Testis (tissue), 2 donors: ENCODE results near the gene SEMA3F.

Source experiments
- POLR2A ChIP-seq: fragments of 450-650 bp; IDR thresholded peaks from one replicate; pipeline ENCODE4 v1.6.1; 2017; ENCODE audit warnings: antibody characterized with exemption, mild to moderate bottlenecking, moderate library complexity
- TF ChIP-seq, protein P1 (sequence below), 3 experiments: fragments of 450-650 bp in 2 of 3; fragments of 200-600 bp in 1 of 3; sonication (generic) in 1 of 3; IDR thresholded peaks; one replicate each; pipeline ENCODE4 v1.5.1; 2016 to 2019; ENCODE audit warnings: antibody characterized with exemption in 3 of 3, mild to moderate bottlenecking in 2 of 3, moderate library complexity in 1 of 3

DNA sequence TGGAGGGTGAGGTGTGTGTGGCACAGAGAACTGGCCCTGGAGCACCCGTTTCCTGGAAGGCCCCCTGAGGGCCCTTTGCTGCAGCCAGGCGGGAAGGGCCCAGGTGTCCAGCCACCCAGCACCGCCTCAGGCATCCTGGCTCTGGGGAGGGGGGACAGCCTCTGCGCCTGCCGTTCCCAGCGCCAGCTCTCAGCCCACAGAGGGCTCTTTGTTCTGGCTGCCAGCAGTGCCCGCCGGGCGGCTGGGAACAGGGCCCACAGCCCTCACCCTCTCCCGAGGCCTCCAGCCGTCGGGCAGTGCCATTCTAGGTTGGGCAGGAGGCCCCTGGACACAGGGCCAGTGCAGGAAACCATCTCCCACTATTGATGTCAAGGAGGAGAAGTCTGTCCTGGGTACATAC, 58.2 kb downstream of the SEMA3F start:
- TF ChIP-seq, protein P1, sequence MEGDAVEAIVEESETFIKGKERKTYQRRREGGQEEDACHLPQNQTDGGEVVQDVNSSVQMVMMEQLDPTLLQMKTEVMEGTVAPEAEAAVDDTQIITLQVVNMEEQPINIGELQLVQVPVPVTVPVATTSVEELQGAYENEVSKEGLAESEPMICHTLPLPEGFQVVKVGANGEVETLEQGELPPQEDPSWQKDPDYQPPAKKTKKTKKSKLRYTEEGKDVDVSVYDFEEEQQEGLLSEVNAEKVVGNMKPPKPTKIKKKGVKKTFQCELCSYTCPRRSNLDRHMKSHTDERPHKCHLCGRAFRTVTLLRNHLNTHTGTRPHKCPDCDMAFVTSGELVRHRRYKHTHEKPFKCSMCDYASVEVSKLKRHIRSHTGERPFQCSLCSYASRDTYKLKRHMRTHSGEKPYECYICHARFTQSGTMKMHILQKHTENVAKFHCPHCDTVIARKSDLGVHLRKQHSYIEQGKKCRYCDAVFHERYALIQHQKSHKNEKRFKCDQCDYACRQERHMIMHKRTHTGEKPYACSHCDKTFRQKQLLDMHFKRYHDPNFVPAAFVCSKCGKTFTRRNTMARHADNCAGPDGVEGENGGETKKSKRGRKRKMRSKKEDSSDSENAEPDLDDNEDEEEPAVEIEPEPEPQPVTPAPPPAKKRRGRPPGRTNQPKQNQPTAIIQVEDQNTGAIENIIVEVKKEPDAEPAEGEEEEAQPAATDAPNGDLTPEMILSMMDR (IDR thresholded peaks at IDR 0.05), result no peak
- no peak for TF ChIP-seq POLR2A
